ENCODE measurements around the gene SH3PXD2B. TPM values are rescaled to one million over a fixed set of nuclear protein-coding genes. Genes with fewer than 3 reads are reported as not detected.

The SH3PXD2B gene
- total RNA-seq: 10 to 100 TPM in 1 of 2 donors, 1 to 10 TPM in 1; 10.0 to 15.3 TPM
- long read RNA-seq, partial matches to known transcripts: 3 of 6 reads
- long read RNA-seq, other reads (novel, unspliced or antisense): 1 of 6 reads

DNA sequence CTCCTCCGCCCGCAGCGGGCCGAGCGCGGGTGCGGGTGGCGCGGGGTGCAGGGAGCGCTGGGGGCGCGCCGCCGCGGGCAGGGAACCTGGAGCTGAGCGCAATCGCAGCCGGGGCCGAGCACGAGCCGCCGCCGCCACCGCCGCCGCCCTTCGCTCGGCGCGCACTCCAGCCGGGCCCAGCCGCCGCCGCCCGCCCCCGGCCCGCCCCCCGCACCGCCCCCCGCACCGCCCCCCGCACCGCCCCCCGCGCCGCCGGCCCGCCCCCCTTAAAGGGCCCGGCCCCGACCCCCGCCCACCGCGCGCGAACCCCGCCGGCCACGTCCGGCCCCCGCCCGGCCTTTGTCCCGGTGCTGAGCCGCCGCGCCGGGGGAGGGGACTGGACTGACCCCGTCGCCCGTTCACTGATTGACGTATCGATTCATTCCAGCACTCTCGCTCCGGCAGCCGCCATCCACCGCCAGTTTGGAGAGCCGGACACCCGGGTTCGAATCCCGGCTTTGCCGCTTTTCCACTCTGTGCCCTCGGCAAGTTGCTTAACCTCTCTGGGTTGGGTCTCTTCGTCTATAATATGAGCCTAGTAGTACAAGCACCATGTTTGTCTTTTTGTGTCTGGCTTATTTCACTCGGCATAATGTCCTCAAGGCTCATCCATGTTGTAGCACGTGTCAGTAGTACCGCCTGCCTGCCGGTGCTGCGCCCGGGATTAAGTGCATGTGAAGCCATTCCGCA, at the start of gene SH3PXD2B:
Gene SH3PXD2B, minus strand, starts transcription at position 168 of the 729 bp plus-strand sequence. CDS start 173 bp downstream, outside the sequence.
- ATAC-seq: peak; percentile 54 to 62
- intact Hi-C loops (cut with DNase I): no loop called here
- peak; percentile 76 for DNase-seq

DNA sequence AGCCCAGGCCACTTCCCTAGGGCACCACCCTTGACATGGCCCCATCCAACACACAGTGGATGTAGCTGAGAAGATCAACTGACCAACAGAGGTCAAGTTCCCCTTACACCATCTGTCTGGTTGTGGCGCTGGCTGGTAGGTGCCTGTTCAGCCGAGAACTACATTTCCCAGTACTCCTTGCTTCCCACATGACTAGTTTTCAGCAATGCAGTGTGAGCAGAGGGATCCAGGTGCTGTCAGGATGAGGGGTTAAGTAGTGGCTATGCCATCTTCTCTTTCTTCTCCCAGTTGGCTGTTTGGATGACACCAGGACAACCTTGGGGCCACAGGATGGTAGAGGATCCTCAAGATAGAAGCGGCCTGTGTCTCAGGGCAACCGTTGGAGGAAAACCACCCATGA, 48.6 kb upstream of the SH3PXD2B start:
- intact Hi-C loops (cut with DNase I): no loop called here
- ATAC-seq: no peak
- DNase-seq: no peak

DNA sequence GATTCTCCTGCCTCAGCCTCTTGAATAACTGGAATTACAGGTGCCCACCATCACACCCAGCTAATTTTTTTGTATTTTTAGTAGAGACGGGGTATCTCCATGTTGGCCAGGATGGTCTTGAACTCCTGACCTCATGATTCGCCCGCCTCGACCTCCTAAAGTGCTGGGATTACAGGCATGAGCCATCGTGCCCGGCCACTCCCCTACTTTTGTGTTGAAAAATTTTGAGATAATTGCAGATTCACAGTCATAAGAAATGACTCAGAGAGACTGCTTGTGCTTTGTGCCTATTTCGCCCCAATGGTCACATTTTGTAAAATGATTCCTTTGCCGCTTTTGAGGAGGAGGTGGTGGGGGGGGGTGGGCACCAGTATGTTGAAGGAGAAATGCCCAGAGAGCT, 48.1 kb upstream of the SH3PXD2B start:
- DNase-seq (no peak), ATAC-seq (no peak)
- intact Hi-C loops (cut with DNase I): no loop called here

DNA sequence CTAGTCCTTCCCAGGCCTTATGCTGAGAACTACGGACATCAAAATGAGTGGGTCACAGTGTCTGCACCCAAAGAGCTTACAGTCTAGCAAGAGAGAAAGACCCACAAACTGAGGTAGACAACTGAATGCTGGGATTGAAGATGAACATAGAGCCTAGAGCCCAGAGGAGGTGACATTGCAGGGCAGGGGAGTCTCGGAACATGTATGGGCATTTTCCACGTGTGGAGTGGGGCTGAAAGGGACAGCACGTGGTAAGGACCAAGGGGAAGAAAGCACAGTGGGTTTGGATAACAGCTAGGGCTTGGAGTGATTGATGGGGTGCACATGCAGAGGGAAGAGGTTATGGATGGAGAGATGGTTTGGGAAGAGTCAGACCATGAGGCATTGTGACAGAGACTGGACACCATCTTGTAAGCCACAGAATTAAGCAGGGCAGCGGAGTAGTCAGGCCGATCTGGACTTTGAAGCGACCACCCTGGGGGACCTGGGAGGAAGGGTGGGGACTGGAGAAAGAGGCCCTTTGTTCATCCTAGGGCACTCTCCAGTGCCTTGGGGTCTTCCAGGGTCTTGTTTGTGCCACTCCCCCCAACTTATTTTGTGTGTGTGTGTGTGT, 47.5 kb upstream of the SH3PXD2B start:
- ATAC-seq (no peak), DNase-seq (no peak)
- intact Hi-C loops (cut with DNase I): no loop called here

DNA sequence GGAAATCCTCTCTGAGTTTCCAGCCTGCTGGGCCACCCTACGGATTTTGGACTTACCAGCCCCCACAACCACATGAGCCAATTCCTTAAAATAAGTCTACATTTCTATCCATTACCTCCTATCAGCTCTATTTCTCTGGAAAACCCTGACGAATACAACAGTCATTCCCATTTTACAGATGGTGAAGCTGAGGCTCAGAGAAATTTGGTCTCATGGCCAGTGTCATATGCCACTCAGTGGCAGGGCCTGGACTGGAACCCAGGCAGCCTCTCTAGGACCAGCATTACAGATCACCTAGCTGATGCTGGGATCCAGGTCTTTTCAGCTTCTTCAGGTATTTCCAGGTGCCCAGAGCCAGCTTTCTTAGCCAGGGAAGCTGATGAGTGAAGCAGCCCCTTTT, 45.0 kb upstream of the SH3PXD2B start:
- intact Hi-C loops (cut with DNase I): no loop called here
- DNase-seq: no peak
- ATAC-seq: no peak

DNA sequence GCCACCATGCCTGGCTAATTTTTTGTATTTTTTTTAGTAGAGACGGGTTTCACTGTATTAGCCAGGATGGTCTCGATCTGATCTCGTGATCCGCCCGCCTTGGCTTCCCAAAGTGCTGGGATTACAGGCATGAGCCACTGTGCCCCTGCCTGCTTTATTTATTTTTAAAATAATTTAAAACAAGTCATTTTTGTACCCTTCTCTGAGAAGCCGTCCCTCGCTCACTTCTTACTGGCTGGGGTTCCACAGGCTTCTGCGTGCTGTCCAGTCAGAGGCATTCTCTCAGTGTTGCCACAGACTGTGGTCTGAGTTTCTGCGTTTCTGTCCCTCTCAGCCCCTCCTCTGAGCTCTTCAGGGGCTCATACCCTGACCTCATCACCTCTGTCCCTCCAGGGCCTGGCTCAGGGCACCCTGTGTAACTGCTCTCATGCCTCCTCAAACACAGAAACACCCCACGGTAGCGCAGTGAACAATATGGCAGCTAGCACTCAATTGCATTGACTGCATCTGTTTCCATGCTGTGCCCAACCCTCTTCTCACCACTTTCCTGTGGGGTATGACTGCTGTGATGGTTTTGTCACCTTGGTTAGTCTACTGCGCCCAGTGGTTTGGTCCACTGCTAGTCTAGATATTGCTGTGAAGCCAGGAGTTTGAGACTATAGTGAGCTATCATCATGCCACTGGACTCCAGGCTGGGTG, 44.3 kb upstream of the SH3PXD2B start:
- intact Hi-C loops (cut with DNase I): no loop called here
- ATAC-seq (no peak), DNase-seq (no peak)

DNA sequence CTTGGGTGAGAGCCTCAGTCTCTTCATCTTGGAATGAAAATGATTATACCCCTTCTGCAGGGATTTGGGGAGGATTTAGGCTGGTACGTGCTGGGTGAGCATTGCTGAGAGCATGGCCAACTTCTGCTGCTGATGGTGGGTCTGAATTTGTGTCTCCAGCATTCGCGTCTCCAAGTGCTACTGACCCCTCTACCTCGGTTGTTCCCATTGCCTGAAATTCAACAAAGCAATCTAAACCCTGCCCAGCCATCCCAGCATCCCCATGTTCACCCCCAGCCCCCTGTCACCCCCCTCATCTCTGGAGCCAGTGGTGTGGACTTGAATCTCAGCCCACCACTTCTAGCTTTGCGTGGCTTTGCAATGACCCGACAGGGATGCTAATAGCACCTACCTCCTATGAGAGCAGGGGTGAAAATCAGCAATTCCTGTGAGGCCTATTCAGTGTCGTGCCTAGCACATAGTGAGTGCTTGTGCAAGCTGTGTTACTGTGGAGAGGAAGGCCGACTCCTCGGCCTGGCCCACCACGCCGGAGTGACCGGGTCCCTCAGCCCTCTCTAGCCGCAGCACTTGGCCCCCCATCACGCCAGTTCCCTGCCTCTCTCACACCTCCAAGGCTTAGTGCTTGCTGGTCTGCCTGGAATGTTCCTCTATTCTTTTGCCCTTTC, 43.4 kb upstream of the SH3PXD2B start:
- ATAC-seq: no peak
- intact Hi-C loops (cut with DNase I): no loop called here
- DNase-seq: no peak

DNA sequence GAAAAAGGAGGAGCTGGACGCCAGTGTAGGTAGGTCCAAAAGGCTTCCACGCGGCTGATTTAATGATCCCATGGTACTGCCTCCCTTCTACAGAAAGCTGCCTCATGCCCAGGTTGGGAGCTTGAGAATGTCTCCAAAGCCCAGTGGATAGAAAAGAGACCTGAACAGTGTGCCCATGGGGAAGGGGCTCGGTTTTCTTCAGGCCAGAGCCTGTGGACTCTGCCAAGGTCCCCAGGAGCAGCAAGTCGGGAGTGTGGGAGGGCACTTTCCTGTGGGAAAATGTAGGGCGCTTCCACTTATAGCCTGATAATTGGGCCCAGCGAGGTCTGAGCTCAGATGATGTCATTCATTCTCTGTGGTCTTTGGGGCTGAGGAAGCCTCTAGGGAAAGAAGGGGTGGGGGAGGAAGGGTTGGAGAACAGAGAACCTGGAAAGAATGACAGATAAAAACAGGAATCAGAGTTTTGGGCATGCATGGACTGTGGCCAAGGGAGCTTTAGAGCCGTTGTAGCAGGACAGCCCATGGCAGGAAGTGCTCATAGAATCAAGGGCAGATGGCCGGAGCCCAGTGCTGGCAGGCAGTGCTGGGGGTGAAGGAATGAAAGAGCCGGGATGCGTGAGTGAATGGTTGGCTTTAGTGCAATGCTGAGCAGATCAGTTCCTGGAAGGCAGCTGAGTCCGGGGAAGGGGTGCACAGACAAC, 42.5 kb upstream of the SH3PXD2B start:
- ATAC-seq: peak; percentile 78 to 80
- intact Hi-C loops (cut with DNase I): no loop called here
- DNase-seq: peak; percentile 83

DNA sequence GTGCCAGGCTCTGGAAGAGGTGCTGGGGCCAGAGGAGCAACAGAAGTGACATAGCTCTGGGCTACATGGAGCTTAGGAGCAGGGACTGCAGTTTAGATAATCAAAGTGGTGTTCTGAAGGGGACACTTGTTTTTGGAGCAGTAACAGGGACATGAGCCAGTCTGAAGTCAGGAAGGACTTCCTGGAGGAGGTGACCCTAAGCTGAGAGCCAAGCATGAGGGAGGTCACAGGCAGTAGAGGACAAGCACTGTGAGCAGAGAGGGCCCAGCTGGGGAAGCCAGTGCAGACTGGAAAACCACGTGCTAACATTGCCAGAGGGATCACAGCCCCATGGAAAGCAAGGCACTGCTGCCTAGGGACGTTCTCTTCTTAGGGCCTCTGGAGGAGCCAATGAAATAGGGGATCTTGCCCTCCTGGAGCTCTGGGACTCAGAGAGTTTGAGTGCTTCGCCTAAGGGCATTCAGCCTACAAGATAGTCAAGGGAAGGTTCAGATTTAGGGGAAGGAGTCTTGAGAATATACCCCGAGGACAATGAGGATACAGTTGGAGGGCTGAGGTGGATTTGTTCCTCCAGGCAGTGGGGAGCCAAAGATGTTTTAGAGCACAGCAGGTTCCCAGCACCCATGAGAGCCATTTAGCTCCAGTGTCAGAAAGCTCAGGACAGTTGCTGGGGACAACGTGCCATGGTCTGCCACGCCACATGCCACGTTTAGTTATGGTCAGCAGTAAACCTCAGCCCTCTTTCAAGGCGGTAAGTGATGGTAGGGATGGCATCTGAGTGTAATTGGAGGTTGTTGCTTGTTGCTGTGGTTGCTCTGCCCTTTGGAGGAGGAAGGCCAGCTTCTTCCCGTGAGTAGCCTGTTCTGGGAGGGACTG, 40.5 kb upstream of the SH3PXD2B start:
- ATAC-seq (no peak), DNase-seq (no peak)
- intact Hi-C loops (cut with DNase I): no loop called here

DNA sequence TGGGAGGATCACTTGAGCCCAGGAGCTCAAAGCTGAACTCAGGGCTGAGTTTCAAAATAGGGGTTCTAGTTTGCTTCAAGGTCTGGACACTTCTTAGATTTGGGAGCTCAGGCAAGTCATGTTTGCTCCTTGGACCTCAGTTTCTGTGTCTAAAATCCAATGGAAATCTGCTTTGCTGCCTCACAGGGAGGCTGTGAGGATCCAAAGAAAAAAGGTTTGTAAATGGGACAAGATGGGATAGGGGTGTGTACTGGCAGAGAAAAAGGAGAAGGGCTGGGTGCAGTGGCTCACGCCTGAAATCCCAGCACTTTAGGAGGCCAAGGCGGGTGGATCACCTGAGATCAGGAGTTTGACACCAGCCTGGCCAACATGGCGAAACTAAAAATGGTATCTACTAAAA, 39.6 kb upstream of the SH3PXD2B start:
- intact Hi-C loops (cut with DNase I): no loop called here
- DNase-seq (no peak), ATAC-seq (no peak)

DNA sequence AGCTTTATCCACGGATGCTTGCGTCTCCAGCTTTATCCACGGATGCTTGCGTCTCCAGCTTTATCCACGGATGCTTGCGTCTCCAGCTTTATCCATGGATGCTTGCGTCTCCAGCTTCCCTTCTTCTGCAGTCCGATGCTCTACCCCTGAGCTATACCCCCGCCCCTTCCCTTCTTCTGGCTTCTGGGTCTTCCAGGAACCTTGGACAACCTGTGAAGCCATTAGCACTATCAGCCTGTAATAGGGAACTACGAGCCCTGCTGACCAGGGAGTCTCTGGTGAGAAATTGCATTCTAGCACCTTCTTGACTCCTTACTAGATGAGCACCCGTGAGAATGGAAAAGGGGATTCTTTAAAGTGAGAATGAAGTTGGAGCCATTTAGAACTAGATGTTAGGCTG, 39.1 kb upstream of the SH3PXD2B start:
- DNase-seq (no peak), ATAC-seq (no peak)
- intact Hi-C loops (cut with DNase I): no loop called here

DNA sequence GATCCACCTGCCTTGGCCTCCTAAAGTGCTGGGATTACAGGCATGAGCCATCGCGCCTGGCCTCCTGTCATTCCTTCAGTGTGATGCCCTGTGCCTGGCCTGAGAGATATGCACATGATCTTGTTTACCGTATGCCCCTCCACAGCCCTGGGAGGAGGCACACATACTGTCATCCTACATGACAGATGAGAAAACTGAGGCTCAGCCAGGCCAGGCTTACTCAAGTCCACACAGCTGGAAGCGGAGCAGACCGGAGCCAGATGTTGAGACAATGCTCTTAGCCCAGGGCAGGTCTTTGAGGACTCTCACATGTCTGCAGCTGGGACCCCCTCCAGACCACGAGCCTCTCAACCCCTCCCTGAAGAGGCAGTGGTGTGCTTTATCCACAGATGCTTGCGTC, 38.7 kb upstream of the SH3PXD2B start:
- ATAC-seq: no peak
- no peak for DNase-seq
- intact Hi-C loops (cut with DNase I): no loop called here

DNA sequence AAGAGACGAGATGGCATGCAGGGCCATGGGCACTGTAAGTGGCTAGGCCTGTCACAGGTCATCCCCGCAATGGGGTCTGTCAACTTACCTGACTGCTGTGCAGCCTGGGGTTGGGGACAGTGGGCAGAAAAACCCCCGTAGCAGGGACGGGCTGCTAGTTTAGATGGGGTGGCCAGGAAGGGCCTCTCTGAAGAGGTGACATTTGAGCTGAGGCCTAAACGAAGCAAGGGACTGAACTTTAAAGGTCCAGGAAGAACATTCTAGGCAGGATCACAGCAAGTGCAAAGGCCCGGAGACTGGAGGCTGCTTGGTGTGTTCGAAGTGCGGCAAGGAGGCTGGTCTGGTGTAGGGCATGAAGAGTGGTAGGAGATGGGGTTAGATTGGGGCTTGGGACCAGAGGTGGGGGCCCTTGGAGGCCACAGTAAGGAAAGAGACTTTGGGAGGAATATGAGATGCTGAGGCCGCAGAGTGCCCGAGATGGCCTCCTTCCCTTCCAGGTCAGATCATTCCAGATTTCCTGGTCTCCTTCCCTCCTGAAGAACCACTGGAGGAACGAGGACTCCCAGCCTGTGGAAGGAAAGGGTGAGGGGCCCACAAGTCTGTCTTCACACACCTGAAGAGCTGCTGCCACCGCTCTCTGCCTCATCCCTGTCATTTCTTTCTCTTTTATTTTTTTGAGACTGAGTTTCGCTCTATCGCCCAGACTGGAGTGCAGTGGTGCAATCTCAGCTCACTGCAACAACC, 37.9 kb upstream of the SH3PXD2B start:
- ATAC-seq (no peak), DNase-seq (no peak)
- intact Hi-C loops (cut with DNase I): no loop called here

DNA sequence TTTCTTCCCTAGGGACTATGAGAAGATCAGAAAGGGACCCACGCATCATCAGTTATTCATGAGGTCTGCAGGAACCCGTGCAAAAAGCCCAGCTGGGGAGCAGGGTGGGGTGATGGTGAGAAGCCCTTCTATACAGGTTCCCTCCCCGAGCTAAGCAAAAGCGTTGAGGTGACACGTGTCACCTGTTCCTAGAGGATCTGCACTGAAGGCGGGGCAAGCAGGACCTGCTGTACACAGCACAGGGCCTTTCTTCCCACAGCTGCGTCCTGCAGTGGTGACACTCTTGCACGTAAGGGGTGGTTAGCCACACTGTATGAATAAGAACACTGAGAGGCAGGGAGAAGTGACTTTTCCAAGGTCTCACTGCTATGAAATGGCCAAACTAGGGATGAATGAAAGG, 37.2 kb upstream of the SH3PXD2B start:
- DNase-seq (no peak), ATAC-seq (no peak)
- intact Hi-C loops (cut with DNase I): no loop called here

DNA sequence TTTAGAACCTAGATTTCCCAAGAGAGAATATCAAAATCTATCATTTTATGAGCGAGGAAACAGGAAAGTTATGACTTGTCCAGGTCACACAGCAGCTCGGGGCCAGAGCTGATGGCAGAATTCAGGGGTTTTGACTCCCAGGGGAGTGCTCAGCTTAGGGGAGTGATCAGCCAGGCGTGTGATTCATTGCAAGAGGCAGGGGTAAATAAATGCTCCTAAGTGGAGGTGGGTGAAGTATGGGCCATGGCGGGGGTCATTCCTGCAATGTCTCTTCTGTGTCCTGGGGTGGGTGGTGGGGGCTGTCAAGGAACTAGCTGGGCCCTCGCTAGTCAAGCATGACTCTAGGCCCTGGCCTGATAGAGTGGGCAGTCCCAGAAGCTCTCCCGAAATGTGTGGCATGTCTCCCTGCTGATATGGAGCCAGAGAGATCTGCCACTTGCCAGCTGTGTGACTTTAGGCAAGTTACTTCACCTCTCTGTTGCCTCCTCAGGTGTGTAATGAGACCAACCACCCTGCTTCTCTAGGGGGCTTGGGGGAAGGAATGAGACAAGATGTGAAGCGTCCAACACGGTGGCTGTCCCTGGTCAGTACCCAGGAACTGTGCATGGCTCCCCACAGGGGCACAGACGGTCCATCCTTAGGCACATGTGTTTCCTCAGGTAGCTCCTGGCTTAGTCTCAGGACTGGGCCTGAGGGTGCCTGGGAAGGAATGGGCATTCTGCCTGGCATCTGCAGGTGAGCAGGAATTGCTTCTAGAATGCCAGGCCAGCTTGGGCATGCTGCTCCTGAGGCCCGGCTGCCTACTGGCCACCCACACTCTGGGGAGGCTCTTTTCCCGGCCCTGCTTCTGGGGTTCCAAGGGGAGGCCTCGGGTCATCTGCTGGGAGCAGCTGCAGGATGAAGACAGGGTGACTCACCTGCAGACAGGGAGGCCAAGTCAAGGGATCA, 36.5 kb upstream of the SH3PXD2B start:
- no peak for DNase-seq
- intact Hi-C loops (cut with DNase I): no loop called here
- ATAC-seq: no peak

DNA sequence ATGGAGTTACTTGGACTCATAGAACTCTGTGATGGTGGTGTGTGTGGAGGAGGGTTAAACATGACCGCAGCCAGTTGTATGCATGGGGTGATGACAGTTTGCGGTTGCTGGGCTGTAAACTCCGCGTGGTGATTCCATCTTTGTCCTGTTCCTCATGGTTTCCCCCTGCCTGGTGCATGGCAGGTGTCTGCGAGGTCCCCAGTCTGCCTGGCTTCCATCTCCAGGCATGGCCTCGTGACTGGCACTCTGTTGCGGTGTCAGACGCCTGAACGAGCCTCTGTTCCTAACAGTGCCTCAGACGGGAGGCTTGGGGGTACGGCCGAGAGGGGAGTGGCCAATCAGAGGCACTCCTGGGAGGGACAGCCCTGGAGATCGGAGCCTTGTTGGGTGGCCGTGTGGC, 33.9 kb upstream of the SH3PXD2B start:
- DNase-seq (no peak), ATAC-seq (no peak)
- intact Hi-C loops (cut with DNase I): no loop called here

DNA sequence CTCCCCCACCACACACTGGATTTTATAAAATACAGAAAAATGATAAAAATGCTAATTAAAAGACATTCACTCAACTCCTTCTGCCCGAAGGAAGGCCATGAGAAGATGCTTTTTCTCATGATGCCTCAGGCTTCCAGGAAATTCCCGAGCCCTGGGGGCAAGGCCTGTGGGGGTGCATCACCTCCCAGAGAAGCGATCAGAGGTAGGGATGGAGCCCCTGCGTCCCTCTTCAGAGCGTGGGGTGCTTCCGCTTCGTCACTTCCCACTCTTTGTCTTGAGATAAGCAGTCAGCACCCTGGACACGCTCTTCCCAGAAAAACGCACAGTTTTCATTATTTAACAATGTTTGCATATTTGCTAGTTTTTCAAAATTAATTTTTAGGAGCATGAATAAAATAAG, 33.3 kb upstream of the SH3PXD2B start:
- DNase-seq: no peak
- intact Hi-C loops (cut with DNase I): no loop called here
- ATAC-seq: no peak

All from left cardiac atrium (tissue), 4 donors.